HT-29 (cell line): ENCODE data around the gene EPYC. TPM values are rescaled to one million over a fixed set of nuclear protein-coding genes. Genes with fewer than 3 reads are reported as not detected.
"Not testable (repeated sequence)": the region's sequence is repeated elsewhere in the genome, so short reads cannot be mapped to it uniquely, and the experiment has no call there.

Source experiments
- DNase-seq: peaks from one replicate; pipeline ENCODE4 v3.0.0-alpha.2; 2015; ENCODE audit warnings: low spot score
- total RNA-seq: library from RNA; depleted of rRNA; stranded (reverse); fragments of >200 nt; shearing (Covaris generic); gene quantifications from 2 replicates; pipeline ENCODE4 v1.2.3, GENCODE V29; 2014

Gene EPYC
- total RNA-seq, 1 experiment from 2014 or later: not detected

GRCh38 chr12:90991952-90992465, 12.8 kb downstream of the EPYC start:
- DNase-seq: no peak

DNA sequence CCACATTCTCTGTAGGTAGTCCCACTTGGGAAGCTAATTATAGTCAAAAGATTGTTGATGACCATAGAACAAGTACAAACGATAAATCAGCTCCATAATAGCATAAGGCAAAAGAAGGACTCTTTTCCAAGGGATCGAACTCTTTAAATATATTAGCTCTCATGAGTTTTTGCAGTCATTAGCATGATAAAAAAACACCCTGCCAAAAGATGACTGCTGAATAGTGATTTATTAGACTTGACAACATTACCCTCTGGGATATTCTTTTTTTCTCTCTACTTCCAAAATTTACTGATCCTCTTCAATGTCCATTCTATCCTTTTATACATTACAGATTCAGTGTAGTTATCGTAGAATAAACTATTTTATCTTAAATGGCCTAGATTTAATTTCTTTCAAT, 14.2 kb downstream of the EPYC start:
- no peak for DNase-seq

- DNase-seq: no peak
Measured at GRCh38 chr12:90989686-90990111, 15.1 kb downstream of the EPYC start.

DNA sequence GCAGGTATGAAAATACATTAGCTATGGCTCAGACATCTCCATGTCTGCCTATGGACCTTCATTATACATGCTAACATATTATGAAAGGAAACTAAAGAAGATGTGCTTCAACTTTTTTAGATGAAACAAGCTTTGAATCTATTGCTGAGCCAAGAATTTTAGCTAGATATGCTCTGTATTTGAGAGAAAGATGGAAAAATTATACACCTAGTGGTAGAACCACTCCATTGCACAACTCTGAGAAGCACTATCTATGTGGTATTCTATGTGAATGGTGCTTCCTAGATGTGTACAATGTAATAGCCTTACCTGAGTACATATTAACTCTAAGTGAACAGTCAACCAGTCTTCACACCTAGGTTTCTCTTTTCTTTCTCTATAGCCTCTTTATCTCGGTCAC, 17.3 kb downstream of the EPYC start:
- DNase-seq: peak; percentile 28

GRCh38 chr12:90987101-90987500, 17.7 kb downstream of the EPYC start:
- DNase-seq: peak; percentile 47

DNA sequence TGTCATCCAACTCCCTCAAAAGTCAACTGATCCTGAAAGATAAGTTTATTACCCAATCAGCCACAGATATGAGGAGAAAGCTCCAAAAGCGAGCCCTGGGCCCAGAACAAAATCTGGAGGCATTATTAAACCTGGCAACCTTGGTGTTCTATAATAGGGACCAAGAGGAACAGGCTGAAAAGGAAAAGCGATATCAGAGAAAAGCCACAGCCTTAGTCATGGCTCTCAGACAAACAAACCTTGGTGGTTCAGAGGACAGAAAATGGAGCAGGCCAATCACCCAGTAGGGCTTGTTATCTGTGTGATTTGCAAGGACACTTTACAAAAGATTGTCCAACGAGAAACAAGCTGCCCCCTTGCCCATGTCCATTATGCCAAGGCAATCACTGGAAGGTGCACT, 19.4 kb downstream of the EPYC start:
- not testable (repeated sequence) for DNase-seq

GRCh38 chr12:90984114-90984513, 20.7 kb downstream of the EPYC start:
- DNase-seq: no peak

- no peak for DNase-seq
Measured at GRCh38 chr12:90982170-90982569, 22.6 kb downstream of the EPYC start.

DNA sequence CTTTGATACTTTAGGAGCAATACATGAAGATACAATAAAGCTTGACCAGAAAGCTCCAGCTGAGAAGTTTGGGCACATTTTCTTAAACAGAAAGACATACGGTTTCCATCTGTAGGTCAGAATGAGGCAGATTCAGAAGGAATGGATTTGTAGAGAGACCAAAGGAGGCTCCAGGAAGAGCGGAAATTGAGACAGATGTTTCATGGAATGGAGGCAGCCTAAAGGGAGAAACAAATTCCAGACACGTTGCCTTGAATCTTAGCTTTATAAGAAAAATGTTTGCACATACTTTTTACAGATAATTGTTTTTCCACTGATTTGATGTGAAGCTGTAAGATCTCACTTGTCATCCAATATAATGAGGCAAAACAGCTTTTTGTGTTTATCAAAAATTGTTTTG, 24.8 kb downstream of the EPYC start:
- no peak for DNase-seq

- DNase-seq: no peak
Measured at GRCh38 chr12:90979019-90979418, 25.8 kb downstream of the EPYC start.

GRCh38 chr12:90978117-90978770, 26.5 kb downstream of the EPYC start:
- DNase-seq: peak; percentile 77

- DNase-seq: no peak
Measured at GRCh38 chr12:90977224-90977623, 27.5 kb downstream of the EPYC start.

- no peak for DNase-seq
Measured at GRCh38 chr12:90974286-90974685, 30.5 kb downstream of the EPYC start.

DNA sequence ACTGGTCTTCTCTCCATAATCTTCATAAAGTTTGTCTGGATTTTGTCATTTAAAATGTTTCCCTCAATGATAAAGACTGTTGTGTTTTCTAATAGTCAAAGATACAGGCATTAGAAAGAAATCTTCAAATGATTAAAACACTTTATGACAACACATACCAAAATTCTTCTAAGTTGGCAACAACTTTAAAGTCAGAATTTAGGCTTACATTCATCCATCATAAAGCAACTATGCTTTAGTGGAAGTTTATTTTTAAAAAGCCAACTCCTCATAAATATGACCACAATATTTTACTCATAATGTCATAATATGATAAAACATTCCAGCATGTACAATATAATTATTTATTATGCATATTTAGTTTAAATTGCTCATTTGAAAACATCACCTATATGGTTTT, 32.5 kb downstream of the EPYC start:
- DNase-seq: no peak

DNA sequence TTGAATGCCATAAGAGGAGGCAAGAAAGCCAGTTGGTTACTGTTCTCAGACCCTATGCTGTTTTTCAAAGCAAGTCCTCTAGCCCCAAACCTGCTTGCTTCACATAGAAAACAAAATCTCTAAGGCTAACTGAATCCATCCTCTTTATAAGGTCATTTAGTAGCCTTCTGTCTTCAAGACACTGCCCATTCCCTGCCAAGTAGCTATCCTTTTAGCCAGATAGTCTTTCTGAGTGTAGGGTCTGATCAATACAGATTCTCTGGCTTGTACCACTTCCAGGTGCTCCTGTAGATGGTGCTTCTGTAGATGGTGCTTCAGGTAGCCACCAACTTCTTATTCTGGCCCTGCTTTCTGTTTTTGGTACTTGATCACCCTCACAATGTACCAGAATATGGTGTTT, 33.9 kb downstream of the EPYC start:
- no peak for DNase-seq

GRCh38 chr12:90970471-90970870, 34.3 kb downstream of the EPYC start:
- peak; percentile 67 for DNase-seq

GRCh38 chr12:90969851-90970250, 34.9 kb downstream of the EPYC start:
- no peak for DNase-seq

DNA sequence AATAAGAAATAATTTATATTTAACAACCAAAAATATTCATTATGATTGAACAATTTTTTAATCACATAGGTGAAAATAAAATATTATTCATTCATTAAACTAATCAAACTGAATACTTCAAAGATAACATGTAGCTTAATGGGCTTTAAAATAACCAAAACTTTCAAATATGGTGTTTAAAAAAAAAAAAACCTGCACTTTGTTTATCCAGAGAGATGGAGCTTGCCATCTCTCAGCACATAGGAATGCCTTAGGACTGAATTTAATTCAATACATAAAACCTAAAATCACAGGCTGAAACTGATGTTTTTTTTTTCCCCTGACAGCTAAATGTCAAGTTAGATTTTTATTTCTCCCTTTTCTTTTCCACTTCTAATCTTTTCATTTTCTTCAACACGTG, 35.4 kb downstream of the EPYC start:
- no peak for DNase-seq

- DNase-seq: no peak
Measured at GRCh38 chr12:90965204-90965603, 39.6 kb downstream of the EPYC start.

GRCh38 chr12:90964616-90965015, 40.2 kb downstream of the EPYC start:
- DNase-seq: no peak

DNA sequence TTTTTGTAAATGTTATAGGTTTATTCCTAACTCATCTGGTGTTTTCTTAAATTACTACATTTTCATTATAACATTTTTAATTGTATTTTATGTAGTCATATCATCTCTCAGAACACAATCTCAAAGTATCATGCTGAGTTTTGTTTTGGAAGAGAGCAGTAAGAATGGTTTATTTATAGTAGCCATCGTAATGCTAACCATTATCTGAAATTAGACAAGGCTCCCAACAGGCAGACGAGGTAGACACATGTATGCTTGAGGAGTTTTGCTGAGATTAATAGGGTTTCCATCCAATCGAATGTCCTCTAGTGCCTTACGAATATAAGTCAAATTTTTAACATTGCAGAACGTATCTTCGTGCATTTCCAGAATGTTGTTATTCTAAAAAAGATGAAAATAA, 40.8 kb downstream of the EPYC start:
- no peak for DNase-seq

GRCh38 chr12:90961154-90961553, 43.6 kb downstream of the EPYC start:
- no peak for DNase-seq

GRCh38 chr12:90959538-90960139, 45.1 kb downstream of the EPYC start:
- DNase-seq: peak; percentile 71
